Breast epithelium (tissue), 3 donors: ENCODE measurements around the gene FDX2.

ENCODE experiments used
- POLR2A ChIP-seq: fragments of 450-650 bp; IDR thresholded peaks from one replicate; pipeline ENCODE4 v1.6.1; 2016; ENCODE audit warnings: antibody characterized with exemption, mild to moderate bottlenecking, moderate library complexity
- POLR2AphosphoS5 ChIP-seq, 3 donors: sonication (generic); formaldehyde crosslinking; IDR thresholded peaks; one replicate each; pipeline ENCODE4 v1.6.1; 2017; ENCODE audit warnings: antibody characterized with exemption in 3 of 3
- TF ChIP-seq, protein P1 (sequence below), 3 donors: fragments of 450-650 bp; IDR thresholded peaks; one replicate each; pipeline ENCODE4 v1.5.1; 2016 to 2017; ENCODE audit warnings: antibody characterized with exemption in 3 of 3, mild to moderate bottlenecking in 3 of 3, moderate library complexity in 3 of 3

DNA sequence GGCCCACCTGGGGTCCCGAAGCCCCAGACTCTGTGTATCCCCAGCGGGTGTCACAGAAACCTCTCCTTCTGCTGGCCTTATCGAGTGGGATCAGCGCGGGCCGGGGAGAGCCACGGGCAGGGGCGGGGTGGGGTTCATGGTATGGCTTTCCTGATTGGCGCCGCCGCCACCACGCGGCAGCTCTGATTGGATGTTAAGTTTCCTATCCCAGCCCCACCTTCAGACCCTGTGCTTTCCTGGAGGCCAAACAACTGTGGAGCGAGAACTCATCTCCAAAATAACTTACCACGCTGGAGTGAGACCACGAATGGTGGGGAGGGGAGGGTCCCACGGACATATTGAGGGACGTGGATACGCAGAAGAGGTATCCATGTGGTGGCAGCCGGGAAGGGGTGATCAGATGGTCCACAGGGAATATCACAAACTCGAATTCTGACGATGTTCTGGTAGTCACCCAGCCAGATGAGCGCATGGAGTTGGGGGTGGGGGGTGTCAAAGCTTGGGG is 27.1 kb downstream of the FDX2 start:
- TF ChIP-seq POLR2A: no peak
- TF ChIP-seq, protein P1, sequence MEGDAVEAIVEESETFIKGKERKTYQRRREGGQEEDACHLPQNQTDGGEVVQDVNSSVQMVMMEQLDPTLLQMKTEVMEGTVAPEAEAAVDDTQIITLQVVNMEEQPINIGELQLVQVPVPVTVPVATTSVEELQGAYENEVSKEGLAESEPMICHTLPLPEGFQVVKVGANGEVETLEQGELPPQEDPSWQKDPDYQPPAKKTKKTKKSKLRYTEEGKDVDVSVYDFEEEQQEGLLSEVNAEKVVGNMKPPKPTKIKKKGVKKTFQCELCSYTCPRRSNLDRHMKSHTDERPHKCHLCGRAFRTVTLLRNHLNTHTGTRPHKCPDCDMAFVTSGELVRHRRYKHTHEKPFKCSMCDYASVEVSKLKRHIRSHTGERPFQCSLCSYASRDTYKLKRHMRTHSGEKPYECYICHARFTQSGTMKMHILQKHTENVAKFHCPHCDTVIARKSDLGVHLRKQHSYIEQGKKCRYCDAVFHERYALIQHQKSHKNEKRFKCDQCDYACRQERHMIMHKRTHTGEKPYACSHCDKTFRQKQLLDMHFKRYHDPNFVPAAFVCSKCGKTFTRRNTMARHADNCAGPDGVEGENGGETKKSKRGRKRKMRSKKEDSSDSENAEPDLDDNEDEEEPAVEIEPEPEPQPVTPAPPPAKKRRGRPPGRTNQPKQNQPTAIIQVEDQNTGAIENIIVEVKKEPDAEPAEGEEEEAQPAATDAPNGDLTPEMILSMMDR (IDR thresholded peaks at IDR 0.05): no peak
- TF ChIP-seq POLR2AphosphoS5 (IDR thresholded peaks at IDR 0.05): no peak
